Measurements from ENCODE around the gene P2RX6. TPM values are rescaled to one million over a fixed set of nuclear protein-coding genes. Genes with fewer than 3 reads are reported as not detected.
"Not testable (repeated sequence)": the region's sequence is repeated elsewhere in the genome, so short reads cannot be mapped to it uniquely, and the experiment has no call there.

P2RX6 gene
- total and polyA plus RNA-seq, 7 donors: under 0.01 to 2.0 (median 1.1) TPM; not detected in 1

DNA sequence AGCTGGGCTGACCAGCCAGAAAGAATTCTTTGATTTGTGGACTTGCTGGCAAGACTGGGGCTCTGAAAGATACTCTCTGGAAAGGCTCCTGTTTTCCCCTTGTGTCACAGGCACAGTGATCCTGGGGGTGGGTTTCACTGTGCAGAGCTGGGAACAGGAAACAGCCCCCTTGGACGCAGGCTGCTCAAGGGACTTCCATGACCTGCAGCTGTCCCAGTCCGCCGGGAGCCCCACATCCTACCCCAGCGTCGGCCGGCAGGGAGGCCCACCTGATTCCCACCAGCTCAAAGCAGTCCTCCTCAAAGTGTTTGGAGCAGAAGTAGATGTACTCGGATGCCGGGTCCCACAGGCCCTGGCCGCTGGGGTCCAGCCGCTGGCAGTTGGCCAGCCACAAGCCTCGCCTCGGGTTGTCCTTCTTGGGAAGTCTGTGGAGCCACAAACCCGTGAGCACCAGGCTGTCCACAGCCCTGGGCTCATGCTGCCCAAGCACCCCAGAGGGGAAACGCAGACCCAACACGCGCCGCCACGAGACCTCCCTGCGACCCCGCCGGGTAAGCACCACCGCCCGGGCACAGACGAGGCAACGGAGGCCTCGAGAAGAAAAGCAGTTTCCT, 13.9 kb upstream of the P2RX6 start:
- intact Hi-C loops (cut with DNase I): loop anchor here (2.0 to 10.0 kb wide), 5 partner anchors 39 to 142 kb away; partner anchors contain the start of genes CRKL, LRRC74B, PI4KA and SNAP29
- DNase-seq: no peak
- peaks cover 10 to 43% (median 15%) of the 10 kb centered on the region in 4 donors for H3K36me3 ChIP-seq
- peaks cover 0 to 39% (median 34%) of the 10 kb centered on the region in 4 donors for H3K4me1 ChIP-seq
- peak overlapping the region; percentile 52 to 92 (median 76) for H3K4me3 ChIP-seq
- TF ChIP-seq POLR2A (IDR thresholded peaks at IDR 0.05) (no peak), POLR2AphosphoS5 (IDR thresholded peaks at IDR 0.05) (no peak), EP300 (IDR thresholded peaks at IDR 0.05) (no peak)
- TF ChIP-seq, protein P1, sequence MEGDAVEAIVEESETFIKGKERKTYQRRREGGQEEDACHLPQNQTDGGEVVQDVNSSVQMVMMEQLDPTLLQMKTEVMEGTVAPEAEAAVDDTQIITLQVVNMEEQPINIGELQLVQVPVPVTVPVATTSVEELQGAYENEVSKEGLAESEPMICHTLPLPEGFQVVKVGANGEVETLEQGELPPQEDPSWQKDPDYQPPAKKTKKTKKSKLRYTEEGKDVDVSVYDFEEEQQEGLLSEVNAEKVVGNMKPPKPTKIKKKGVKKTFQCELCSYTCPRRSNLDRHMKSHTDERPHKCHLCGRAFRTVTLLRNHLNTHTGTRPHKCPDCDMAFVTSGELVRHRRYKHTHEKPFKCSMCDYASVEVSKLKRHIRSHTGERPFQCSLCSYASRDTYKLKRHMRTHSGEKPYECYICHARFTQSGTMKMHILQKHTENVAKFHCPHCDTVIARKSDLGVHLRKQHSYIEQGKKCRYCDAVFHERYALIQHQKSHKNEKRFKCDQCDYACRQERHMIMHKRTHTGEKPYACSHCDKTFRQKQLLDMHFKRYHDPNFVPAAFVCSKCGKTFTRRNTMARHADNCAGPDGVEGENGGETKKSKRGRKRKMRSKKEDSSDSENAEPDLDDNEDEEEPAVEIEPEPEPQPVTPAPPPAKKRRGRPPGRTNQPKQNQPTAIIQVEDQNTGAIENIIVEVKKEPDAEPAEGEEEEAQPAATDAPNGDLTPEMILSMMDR (IDR thresholded peaks at IDR 0.05): no peak
- no peaks in the 10 kb centered on the region for H3K9me3 ChIP-seq
- H3K27me3 ChIP-seq: no peaks in the 10 kb centered on the region
- H3K27ac ChIP-seq: peak overlapping the region; percentile 96 to 99 (median 98)
- 1 to 2% methylated on average over 26 of the region's 26 CpGs for WGBS, 2 donors

DNA sequence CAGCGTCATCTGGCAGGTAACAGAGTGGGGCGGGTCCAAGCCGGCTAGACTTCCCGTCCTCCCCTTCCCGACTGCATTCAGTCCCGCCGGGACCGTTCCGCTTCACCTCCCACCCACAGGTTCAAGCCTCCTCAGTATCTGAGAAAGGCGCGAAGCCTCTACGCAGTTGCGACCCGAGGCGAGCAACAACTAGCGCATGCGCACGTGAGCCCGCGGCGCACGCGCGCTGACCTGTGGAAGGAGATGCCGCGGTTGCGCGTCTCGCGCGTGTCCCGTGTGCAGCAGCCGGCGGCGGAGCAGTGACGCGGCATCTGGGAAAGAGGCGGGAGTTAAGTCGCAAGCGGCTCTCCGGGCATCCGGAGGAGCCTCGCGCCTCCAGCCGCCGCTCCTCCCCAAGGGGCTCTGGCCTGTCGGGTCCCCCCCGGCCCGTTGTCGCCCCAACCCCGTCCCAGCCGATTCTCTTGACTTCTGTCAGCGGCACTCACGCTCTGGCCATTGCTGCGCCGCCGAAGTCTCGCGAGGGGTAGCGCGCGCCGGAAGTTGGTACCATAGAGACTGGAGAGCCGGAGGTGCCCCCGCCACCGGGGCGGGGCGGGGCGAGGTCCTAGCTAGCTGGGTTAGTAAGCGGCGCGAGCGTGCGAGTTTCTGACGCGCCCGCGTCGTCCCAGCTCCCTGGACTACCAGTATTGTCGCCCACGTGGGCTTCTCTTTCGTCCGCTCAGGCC, 13.2 kb upstream of the P2RX6 start, which contains the start of gene THAP7:
TSS of gene THAP7 (minus strand) at position 518 of the 725 bp plus-strand sequence. CDS start at position 311, 207 bp downstream.
- WGBS, 2 donors: 0% methylated on average over 83 of the region's 83 CpGs
- intact Hi-C loops (cut with DNase I): loop anchor here (1.0 to 10.0 kb wide), 6 partner anchors 19 to 143 kb away; partner anchors contain the start of genes CRKL, LRRC74B, LZTR1 and PI4KA
- Histone ChIP-seq H3K4me1 (peaks cover 0 to 39% (median 34%) of the 10 kb centered on the region in 4 donors), H3K27ac (peak within 1 kb of the TSS; percentile 96 to 99 (median 98)), H3K4me3 (peak within 1 kb of the TSS; percentile 52 to 92 (median 76)), H3K36me3 (peaks cover 10 to 37% (median 15%) of the 10 kb centered on the region in 4 donors), H3K9me3 (no peaks in the 10 kb centered on the region), H3K27me3 (no peaks in the 10 kb centered on the region)
- peak; percentile 98 for DNase-seq
- TF ChIP-seq EP300 (IDR thresholded peaks at IDR 0.05): peak in 1 of 4 donors; percentile 64
- TF ChIP-seq POLR2AphosphoS5 (IDR thresholded peaks at IDR 0.05): peak; percentile 92 to 95 (median 94)
- TF ChIP-seq, protein P1 (IDR thresholded peaks at IDR 0.05): no peak
- peak; percentile 86 to 88 for TF ChIP-seq POLR2A (IDR thresholded peaks at IDR 0.05)

DNA sequence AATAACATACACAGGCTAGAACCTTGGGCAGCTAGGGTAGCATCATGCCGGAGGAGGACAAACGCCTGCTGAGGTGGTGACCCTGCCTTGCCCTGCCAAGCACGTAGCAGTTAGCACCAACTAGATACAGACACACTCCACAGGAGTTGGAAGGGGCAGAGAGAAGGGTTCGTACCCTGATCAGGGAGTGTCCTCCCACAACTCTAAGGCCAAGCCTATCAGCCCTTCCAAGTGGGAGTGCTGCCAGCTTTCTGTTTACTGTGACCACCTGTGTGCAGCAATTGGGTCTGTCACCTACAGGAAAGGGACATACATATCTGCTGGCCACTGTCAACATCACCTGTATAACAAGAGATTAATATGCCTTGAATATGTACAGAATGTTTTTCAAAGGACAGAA, 11.2 kb upstream of the P2RX6 start:
- DNase-seq: no peak
- intact Hi-C loops (cut with DNase I): loop anchor here (5.0 to 10.0 kb wide), 4 partner anchors 41 to 119 kb away; partner anchors contain the start of genes CRKL and LRRC74B
- Histone ChIP-seq H3K36me3 (peaks cover 8 to 16% (median 11%) of the 10 kb centered on the region in 4 donors), H3K27ac (peak overlapping the region in 3 of 4 donors; percentile 96 to 99 (median 99)), H3K27me3 (no peaks in the 10 kb centered on the region), H3K4me3 (no peak overlapping the region), H3K9me3 (no peaks in the 10 kb centered on the region), H3K4me1 (peaks cover 0 to 39% (median 34%) of the 10 kb centered on the region in 4 donors)
- WGBS, 2 donors: 34 to 75% methylated on average over 4 of the region's 4 CpGs
- TF ChIP-seq, protein P1 (IDR thresholded peaks at IDR 0.05): no peak
- TF ChIP-seq EP300 (IDR thresholded peaks at IDR 0.05) (no peak), POLR2A (IDR thresholded peaks at IDR 0.05) (no peak), POLR2AphosphoS5 (IDR thresholded peaks at IDR 0.05) (no peak)

DNA sequence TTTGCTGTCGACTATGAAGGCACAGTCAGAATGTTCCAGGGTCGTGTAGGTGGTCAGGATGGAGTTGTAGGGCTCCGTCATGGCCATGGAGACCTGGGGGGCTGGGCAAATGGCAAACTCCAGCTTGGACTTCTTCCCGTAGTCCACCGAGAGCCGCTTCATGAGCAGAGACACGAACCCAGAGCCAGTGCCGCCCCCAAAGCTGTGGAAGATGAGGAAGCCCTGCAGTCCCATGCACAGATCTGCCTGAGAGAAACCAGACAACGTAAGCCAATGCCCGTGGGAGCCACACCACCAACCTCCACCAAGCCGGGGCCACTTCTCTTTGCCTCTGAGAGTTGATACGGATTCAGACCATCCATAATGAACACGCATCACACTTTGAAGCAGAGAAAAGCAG, 5.8 kb upstream of the P2RX6 start:
- not testable (repeated sequence) for H3K36me3 ChIP-seq, H3K9me3 ChIP-seq, DNase-seq, H3K4me3 ChIP-seq, H3K4me1 ChIP-seq, H3K27ac ChIP-seq, H3K27me3 ChIP-seq
- intact Hi-C loops (cut with DNase I): loop anchor here (10.0 kb wide), 2 partner anchors 94 to 124 kb away; partner anchors contain the start of gene CRKL
- 81 to 91% methylated on average over 13 of the region's 13 CpGs for whole genome bisulfite sequencing, 2 donors
